ENCODE data around the gene NWD2. TPM values are rescaled to one million over a fixed set of nuclear protein-coding genes. Genes with fewer than 3 reads are reported as not detected.

The NWD2 gene
- polyA plus RNA-seq, 3 donors, result not detected

GRCh38 chr4:37243051-37243450, 1.5 kb upstream of the NWD2 start:
- Mint-ChIP-seq H3K27me3 (ENCODE audit: low read depth in 3 of 3) (peaks cover 49 to 61% (median 59%) of the 10 kb centered on the region in 3 donors), H3K27ac (no peak overlapping the region), H3K4me3 (peak overlapping the region in 1 of 2 donors; percentile 58), H3K4me1 (peaks cover 7% of the 10 kb centered on the region), H3K36me3 (peaks cover 0 to 2% of the 10 kb centered on the region in 2 donors), H3K9me3 (peaks cover 0 to 8% (median 2%) of the 10 kb centered on the region in 7 donors)
- H3K36me3 ChIP-seq (replicated peaks in 1 of 2; ENCODE audit: control insufficient read depth in 1 of 2, insufficient read depth in 2 of 2, low read length in 2 of 2), result no peaks in the 10 kb centered on the region
- no peak for DNase-seq
- no peak overlapping the region for H3K27ac ChIP-seq (ENCODE audit: low read depth in 1 of 2, low read length in 2 of 2)
- H3K27me3 ChIP-seq (ENCODE audit: control insufficient read depth in 2 of 2, insufficient read depth in 2 of 2, low read length in 2 of 2), result peaks cover 36 to 72% of the 10 kb centered on the region in 2 donors
- H4K20me1 ChIP-seq (ENCODE audit: insufficient read depth, low read length), result no peaks in the 10 kb centered on the region
- no peak overlapping the region for H3K4me2 ChIP-seq (replicated peaks; ENCODE audit: extremely low read depth, low read length, poor library complexity, severe bottlenecking)
- no peaks in the 10 kb centered on the region for H3K79me2 ChIP-seq (ENCODE audit: insufficient read depth, low read length)
- H3K9ac ChIP-seq (ENCODE audit: insufficient read depth, low read length, poor library complexity, severe bottlenecking), result no peak overlapping the region
- intact Hi-C loops (cut with micrococcal nuclease), result no loop called here
- H2AFZ ChIP-seq (ENCODE audit: insufficient read depth, low read depth, low read length, poor library complexity, severe bottlenecking), result no peak overlapping the region
- H3K4me3 ChIP-seq (replicated peaks in 1 of 3; ENCODE audit: low read depth in 2 of 3, low read length in 3 of 3), result no peak overlapping the region
- no peaks in the 10 kb centered on the region for H3K4me1 ChIP-seq (ENCODE audit: control insufficient read depth in 1 of 2, insufficient read depth in 2 of 2, low read length in 2 of 2)
- peaks cover 0 to 3% of the 10 kb centered on the region in 2 donors for H3K9me3 ChIP-seq (replicated peaks in 1 of 2; ENCODE audit: control insufficient read depth in 1 of 2, insufficient read depth in 1 of 2, low read length in 2 of 2)
- 83% methylated on average over 1 of the region's 5 CpGs for WGBS (ENCODE audit: insufficient coverage)
- TF ChIP-seq, protein P1, sequence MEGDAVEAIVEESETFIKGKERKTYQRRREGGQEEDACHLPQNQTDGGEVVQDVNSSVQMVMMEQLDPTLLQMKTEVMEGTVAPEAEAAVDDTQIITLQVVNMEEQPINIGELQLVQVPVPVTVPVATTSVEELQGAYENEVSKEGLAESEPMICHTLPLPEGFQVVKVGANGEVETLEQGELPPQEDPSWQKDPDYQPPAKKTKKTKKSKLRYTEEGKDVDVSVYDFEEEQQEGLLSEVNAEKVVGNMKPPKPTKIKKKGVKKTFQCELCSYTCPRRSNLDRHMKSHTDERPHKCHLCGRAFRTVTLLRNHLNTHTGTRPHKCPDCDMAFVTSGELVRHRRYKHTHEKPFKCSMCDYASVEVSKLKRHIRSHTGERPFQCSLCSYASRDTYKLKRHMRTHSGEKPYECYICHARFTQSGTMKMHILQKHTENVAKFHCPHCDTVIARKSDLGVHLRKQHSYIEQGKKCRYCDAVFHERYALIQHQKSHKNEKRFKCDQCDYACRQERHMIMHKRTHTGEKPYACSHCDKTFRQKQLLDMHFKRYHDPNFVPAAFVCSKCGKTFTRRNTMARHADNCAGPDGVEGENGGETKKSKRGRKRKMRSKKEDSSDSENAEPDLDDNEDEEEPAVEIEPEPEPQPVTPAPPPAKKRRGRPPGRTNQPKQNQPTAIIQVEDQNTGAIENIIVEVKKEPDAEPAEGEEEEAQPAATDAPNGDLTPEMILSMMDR (IDR thresholded peaks at IDR 0.05), result no peak

DNA sequence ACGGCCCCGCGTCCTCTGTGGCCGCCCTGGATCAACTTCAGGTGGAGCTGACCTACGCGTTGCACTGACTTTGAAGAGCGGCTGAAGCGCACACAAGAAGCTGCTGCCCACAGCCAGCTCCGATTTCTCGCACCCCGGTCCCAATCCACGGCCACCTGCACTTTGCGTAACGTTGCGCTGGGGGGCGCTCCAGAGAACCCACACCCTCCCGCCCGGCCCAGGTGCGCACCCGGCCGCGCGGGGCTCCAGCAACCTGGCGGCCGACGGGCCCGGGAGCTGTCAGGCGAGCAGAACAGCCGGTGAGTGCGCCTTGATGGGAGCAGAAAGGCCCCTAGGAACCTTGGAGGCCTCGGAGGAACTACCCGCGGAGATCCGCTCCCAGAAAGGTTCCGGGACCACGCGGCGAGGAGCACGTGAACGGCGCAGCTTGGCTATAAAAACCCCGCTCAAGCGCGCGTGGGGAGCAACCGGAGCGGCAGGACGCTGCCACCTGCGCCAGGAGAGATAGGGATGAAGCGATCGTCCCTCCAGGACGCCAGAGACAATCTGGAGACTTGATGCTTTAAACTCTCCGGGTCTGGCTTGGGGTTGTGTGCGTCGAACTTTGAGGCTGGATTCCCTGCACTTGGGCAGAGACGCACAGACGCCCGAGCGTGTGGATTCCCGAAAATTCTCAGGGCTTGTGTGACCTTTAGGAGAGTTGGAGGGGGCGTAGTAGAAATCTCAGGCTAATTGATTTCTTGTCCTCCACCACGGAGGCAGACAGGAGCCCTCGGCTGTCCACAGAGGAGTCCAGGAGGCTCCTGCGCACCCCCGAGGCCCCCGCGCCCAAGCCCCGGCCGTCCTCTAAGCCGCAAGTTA, 591 bp upstream of the NWD2 start:
- H3K27me3 ChIP-seq (ENCODE audit: control insufficient read depth in 2 of 2, insufficient read depth in 2 of 2, low read length in 2 of 2), result peaks cover 36 to 76% of the 10 kb centered on the region in 2 donors

More for the DNA sequence above, 591 bp upstream of the NWD2 start:
- no peak for DNase-seq
- TF ChIP-seq, protein P1 (IDR thresholded peaks at IDR 0.05), result no peak
- peaks cover 7% of the 10 kb centered on the region for H3K4me1 Mint-ChIP-seq
- no peak overlapping the region for H3K27ac ChIP-seq (ENCODE audit: low read depth in 1 of 2, low read length in 2 of 2)
- no peak overlapping the region for H2AFZ ChIP-seq (ENCODE audit: insufficient read depth, low read depth, low read length, poor library complexity, severe bottlenecking)
- H3K79me2 ChIP-seq (ENCODE audit: insufficient read depth, low read length), result no peaks in the 10 kb centered on the region
- H3K4me2 ChIP-seq (replicated peaks; ENCODE audit: extremely low read depth, low read length, poor library complexity, severe bottlenecking), result peak overlapping the region; percentile 19
- intact Hi-C loops (cut with micrococcal nuclease), result no loop called here
- H3K27ac Mint-ChIP-seq, result no peak overlapping the region
- H3K9ac ChIP-seq (ENCODE audit: insufficient read depth, low read length, poor library complexity, severe bottlenecking), result no peak overlapping the region
- peaks cover 0 to 8% (median 2%) of the 10 kb centered on the region in 7 donors for H3K9me3 Mint-ChIP-seq
- no peak overlapping the region for H3K4me3 ChIP-seq (replicated peaks in 1 of 3; ENCODE audit: low read depth in 2 of 3, low read length in 3 of 3)
- no peaks in the 10 kb centered on the region for H3K36me3 ChIP-seq (replicated peaks in 1 of 2; ENCODE audit: control insufficient read depth in 1 of 2, insufficient read depth in 2 of 2, low read length in 2 of 2)
- peaks cover 49 to 63% (median 59%) of the 10 kb centered on the region in 3 donors for H3K27me3 Mint-ChIP-seq (ENCODE audit: low read depth in 3 of 3)
- peaks cover 0 to 3% of the 10 kb centered on the region in 2 donors for H3K9me3 ChIP-seq (replicated peaks in 1 of 2; ENCODE audit: control insufficient read depth in 1 of 2, insufficient read depth in 1 of 2, low read length in 2 of 2)
- peaks cover 0 to 2% of the 10 kb centered on the region in 2 donors for H3K36me3 Mint-ChIP-seq
- no peaks in the 10 kb centered on the region for H4K20me1 ChIP-seq (ENCODE audit: insufficient read depth, low read length)
- H3K4me1 ChIP-seq (ENCODE audit: control insufficient read depth in 1 of 2, insufficient read depth in 2 of 2, low read length in 2 of 2), result no peaks in the 10 kb centered on the region
- WGBS (ENCODE audit: insufficient coverage), result 3% methylated on average over 70 of the region's 70 CpGs
- peak overlapping the region in 1 of 2 donors; percentile 74 for H3K4me3 Mint-ChIP-seq
